ENCODE results near the gene DPF3. TPM values are rescaled to one million over a fixed set of nuclear protein-coding genes. Genes with fewer than 3 reads are reported as not detected.
A peak's percentile ranks its signal among the peaks of the same experiment; 100 is the strongest.

The DPF3 gene
- total RNA-seq, 6 experiments from 2014 or later = 4.1 to 6.6 (median 5.4) TPM

DNA sequence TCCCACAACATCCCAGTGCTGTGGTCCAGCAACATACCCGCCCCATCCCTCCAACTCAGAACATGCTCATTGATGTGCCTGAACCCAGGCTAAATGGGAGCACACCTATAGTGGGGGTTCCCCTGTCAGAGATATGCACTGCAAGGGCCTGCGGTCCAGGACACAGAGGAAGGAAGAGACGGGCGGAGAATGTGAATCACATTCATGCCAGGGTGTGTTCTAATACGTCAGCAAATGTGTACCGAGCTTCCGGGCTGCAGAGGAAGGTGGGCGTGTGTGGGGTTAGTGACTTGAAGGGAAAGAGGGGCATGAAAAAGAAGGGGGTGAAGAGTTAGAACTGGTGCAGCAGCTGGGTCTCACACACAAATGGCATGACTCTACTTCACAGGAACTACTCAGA is 83.7 kb downstream of the DPF3 start:
- no peak overlapping the region for H3K27ac Mint-ChIP-seq
- no peaks in the 10 kb centered on the region for H3K9me3 Mint-ChIP-seq
- H3K36me3 Mint-ChIP-seq (ENCODE audit: low read depth) = no peaks in the 10 kb centered on the region; the same call in none of the 2 replicates
- H3K4me3 Mint-ChIP-seq = no peak overlapping the region
- no peaks in the 10 kb centered on the region; the same call in 1 of the 2 replicates for H3K27me3 Mint-ChIP-seq (ENCODE audit: insufficient read depth)
- no peak for DNase-seq
- H3K4me1 Mint-ChIP-seq (ENCODE audit: low read depth) = peaks cover 7% of the 10 kb centered on the region
- TF ChIP-seq, protein P1, sequence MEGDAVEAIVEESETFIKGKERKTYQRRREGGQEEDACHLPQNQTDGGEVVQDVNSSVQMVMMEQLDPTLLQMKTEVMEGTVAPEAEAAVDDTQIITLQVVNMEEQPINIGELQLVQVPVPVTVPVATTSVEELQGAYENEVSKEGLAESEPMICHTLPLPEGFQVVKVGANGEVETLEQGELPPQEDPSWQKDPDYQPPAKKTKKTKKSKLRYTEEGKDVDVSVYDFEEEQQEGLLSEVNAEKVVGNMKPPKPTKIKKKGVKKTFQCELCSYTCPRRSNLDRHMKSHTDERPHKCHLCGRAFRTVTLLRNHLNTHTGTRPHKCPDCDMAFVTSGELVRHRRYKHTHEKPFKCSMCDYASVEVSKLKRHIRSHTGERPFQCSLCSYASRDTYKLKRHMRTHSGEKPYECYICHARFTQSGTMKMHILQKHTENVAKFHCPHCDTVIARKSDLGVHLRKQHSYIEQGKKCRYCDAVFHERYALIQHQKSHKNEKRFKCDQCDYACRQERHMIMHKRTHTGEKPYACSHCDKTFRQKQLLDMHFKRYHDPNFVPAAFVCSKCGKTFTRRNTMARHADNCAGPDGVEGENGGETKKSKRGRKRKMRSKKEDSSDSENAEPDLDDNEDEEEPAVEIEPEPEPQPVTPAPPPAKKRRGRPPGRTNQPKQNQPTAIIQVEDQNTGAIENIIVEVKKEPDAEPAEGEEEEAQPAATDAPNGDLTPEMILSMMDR (IDR thresholded peaks at IDR 0.05) = no peak

DNA sequence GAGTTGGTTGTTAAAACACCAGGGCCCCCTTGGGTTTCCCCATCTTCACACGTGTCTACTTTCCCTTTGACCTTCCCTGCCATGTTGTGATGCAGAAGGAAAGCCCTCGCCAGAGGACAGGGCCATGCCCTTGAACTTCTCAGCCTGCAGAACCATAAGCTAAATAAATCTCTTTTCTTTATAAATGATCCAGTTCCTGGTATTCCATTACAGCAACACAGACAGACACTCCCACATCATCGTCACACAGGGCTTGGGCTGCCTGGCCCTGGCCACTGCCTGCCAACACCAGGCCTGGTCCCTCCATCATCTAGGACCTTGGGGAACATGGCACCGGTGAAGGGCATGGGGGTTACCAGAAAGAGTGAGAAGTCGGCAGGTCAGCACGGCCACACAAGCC is 84.8 kb downstream of the DPF3 start:
- TF ChIP-seq, protein P1 (IDR thresholded peaks at IDR 0.05) = no peak
- no peaks in the 10 kb centered on the region; the same call in 1 of the 2 replicates for H3K27me3 Mint-ChIP-seq (ENCODE audit: insufficient read depth)
- H3K27ac Mint-ChIP-seq = no peak overlapping the region
- H3K9me3 Mint-ChIP-seq = no peaks in the 10 kb centered on the region
- H3K36me3 Mint-ChIP-seq (ENCODE audit: low read depth) = no peaks in the 10 kb centered on the region; the same call in none of the 2 replicates
- H3K4me1 Mint-ChIP-seq (ENCODE audit: low read depth) = peaks cover 7% of the 10 kb centered on the region
- DNase-seq = no peak
- H3K4me3 Mint-ChIP-seq = no peak overlapping the region

DNA sequence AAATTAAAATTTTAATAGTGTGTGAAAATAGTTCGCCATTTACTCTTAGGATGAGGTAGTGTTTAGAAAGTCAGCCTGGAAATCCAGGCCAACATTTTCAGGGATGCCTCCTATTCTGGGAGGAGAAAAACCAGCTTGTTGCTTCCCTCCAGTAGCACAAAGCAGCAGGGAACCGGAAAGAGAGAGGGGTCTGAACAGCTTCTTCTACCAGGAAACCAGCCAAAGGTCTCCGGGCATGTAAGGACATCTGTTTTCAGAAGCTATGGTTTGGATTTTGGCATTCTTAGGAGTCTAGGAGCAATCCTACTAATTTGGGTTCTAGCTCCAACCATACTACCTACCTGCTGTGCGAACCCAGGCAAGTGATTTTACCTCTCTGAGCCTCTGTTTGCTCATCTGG is 85.3 kb downstream of the DPF3 start:
- no peak overlapping the region for H3K4me3 Mint-ChIP-seq
- H3K27me3 Mint-ChIP-seq (ENCODE audit: insufficient read depth) = no peaks in the 10 kb centered on the region; the same call in 1 of the 2 replicates
- TF ChIP-seq, protein P1 (IDR thresholded peaks at IDR 0.05) = no peak
- peaks cover 7% of the 10 kb centered on the region for H3K4me1 Mint-ChIP-seq (ENCODE audit: low read depth)
- H3K27ac Mint-ChIP-seq = no peak overlapping the region
- DNase-seq = no peak
- no peaks in the 10 kb centered on the region for H3K9me3 Mint-ChIP-seq
- peaks cover 2% of the 10 kb centered on the region for H3K36me3 Mint-ChIP-seq (ENCODE audit: low read depth)

DNA sequence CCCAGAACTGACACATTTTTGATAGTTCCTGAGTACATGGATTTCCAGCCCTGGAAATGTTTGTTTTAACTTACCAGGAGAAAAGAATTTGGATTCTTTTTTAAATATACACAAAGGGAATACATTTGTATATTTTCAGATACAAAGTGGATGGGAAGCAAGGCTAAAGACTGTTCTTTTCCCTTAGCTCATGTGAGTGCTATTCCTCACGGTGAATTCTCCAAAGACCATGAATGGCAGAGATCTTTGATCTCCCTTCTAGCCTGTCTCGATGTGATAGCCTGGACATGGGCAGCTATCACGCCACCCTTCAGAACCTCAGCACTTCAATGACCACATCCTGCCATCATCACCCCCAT is 91.3 kb downstream of the DPF3 start:
- no peak for DNase-seq
- Mint-ChIP-seq H3K4me3 (no peak overlapping the region), H3K27ac (no peak overlapping the region), H3K27me3 (ENCODE audit: insufficient read depth) (peaks cover 1% of the 10 kb centered on the region), H3K4me1 (ENCODE audit: low read depth) (peaks cover 31% of the 10 kb centered on the region), H3K36me3 (ENCODE audit: low read depth) (peaks cover 12% of the 10 kb centered on the region), H3K9me3 (no peaks in the 10 kb centered on the region)
- TF ChIP-seq, protein P1 (IDR thresholded peaks at IDR 0.05) = no peak

DNA sequence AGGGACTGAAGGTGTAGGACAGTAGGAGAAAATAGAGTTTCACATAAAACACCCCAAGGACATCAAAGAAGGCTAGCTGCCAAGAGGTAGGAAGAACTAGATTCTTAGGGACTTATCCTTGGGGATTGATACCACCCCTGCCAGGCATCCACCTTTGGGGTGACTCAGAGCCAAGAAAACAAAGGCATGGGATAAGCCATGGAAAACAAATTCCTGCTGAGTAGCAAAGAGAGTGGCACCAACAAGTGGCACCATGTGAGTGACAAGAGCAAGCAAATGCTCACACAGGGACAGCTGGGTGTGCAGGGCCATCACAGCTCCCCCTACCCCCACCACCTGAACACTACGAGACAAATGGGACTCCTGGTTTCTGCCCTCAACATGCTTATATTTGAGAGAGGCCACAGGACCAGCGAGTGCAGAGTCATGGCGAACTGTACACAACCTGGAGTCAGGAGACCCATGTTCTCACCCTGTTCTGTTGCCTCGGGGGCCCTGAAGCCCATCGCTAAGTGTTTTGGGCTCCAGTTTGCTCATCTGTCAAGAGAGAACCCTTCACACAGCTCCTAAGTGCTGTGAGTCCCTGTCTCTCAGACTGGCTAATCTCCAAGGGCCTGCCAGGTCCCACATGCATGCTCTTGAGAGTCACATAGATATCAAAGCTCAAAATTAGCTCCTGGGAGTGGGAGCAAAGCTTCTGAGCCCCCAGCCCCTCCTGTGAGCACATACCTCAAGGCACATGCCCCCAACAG is 91.9 kb downstream of the DPF3 start:
- Mint-ChIP-seq H3K27me3 (ENCODE audit: insufficient read depth) (peaks cover 1% of the 10 kb centered on the region), H3K27ac (peak overlapping the region; percentile 85), H3K9me3 (no peaks in the 10 kb centered on the region), H3K4me3 (peak overlapping the region; percentile 27; the same call in 1 of the 2 replicates), H3K4me1 (ENCODE audit: low read depth) (peaks cover 31% of the 10 kb centered on the region), H3K36me3 (ENCODE audit: low read depth) (peaks cover 12% of the 10 kb centered on the region)
- no peak for DNase-seq
- TF ChIP-seq, protein P1 (IDR thresholded peaks at IDR 0.05) = no peak
